GM12878 (cell line): ENCODE measurements around the gene SPARC. TPM values are rescaled to one million over a fixed set of nuclear protein-coding genes. Genes with fewer than 3 reads are reported as not detected.

Source experiments
- ATAC-seq: fragments of 200-7000 bp; cut with Tn5 transposase; 3 replicates; pipeline ENCODE4 v1.9.1; 2020; ENCODE audit warnings: mild to moderate bottlenecking, moderate library complexity
- BruUV-seq: library from RNA; stranded (reverse); fragments of 400-500 nt; replicated peaks from 2 replicates; lab custom pipeline; 2021; lab: Mats Ljungman, UMichigan
- CTCF ChIA-PET: fragments of 300-600 bp; sonication (Branson Sonifier 250); formaldehyde crosslinking; extraction: SDS; loops from one replicate; lab custom pipeline; 2021; ENCODE audit warnings: inconsistent platforms; lab: Yijun Ruan, JAX
- POLR2A ChIA-PET: fragments of 350-600 bp; formaldehyde crosslinking; extraction: SDS; loops from one replicate; lab custom pipeline; 2021; ENCODE audit warnings: inconsistent platforms; lab: Charles Lee
- RAD21 ChIA-PET: fragments of 300-600 bp; sonication (Branson Sonifier 250); formaldehyde crosslinking; loops from one replicate; lab custom pipeline; 2023; ENCODE audit warnings: antibody characterized with exemption; ENCODE audit not compliant: unreplicated experiment; lab: Charles Lee
- SMC1A ChIA-PET: fragments of 300-600 bp; sonication (Branson Sonifier 250); formaldehyde crosslinking; loops from one replicate; lab custom pipeline; 2023; ENCODE audit not compliant: unreplicated experiment, uncharacterized antibody; lab: Charles Lee
- DNase-seq: peaks from one replicate; pipeline ENCODE4 v3.0.0-alpha.2; 2011; ENCODE audit warnings: low read depth, low spot score
- FAIRE-seq: peaks from 3 replicates; lab custom pipeline; 2011; peaks lifted over from hg19 to GRCh38; lab: Jason Lieb, UNC
- H2AFZ ChIP-seq: 2 replicates; pipeline ENCODE4 v1.6.0; 2011; ENCODE audit warnings: low read depth, low read length, control low read depth; ENCODE audit not compliant: control insufficient read depth
- H3K27ac ChIP-seq: 2 replicates; pipeline ENCODE4 v1.5.1; 2011; ENCODE audit warnings: control low read depth; ENCODE audit not compliant: control insufficient read depth, insufficient read depth
- H3K27me3 ChIP-seq, 2 experiments: replicated peaks in 1 of 2; 2 replicates each; pipeline versions ENCODE4 v1.6.0 to v1.6.1; 2011; ENCODE audit warnings: low read length in 1 of 2; ENCODE audit not compliant: control insufficient read depth in 2 of 2, insufficient read depth in 2 of 2
- H3K36me3 ChIP-seq, 2 experiments: 2 replicates each; pipeline ENCODE4 v1.5.1; 2011; ENCODE audit warnings: low read length in 1 of 2; ENCODE audit not compliant: control insufficient read depth in 2 of 2, insufficient read depth in 2 of 2
- H3K4me1 ChIP-seq: 2 replicates; pipeline ENCODE4 v1.6.1; 2011; ENCODE audit warnings: mild to moderate bottlenecking, low read length, moderate library complexity, mixed read lengths; ENCODE audit not compliant: control insufficient read depth, insufficient read depth
- H3K4me2 ChIP-seq: 2 replicates; pipeline ENCODE4 v1.6.0; 2011; ENCODE audit warnings: control low read depth; ENCODE audit not compliant: control insufficient read depth, insufficient read depth
- H3K4me3 ChIP-seq: fragments of 200-600 bp; sonication (generic); 2 replicates; pipeline ENCODE4 v1.5.1; 2016
- H3K79me2 ChIP-seq: 2 replicates; pipeline ENCODE4 v1.6.0; 2011; ENCODE audit warnings: low read length; ENCODE audit not compliant: control insufficient read depth, insufficient read depth
- H3K9ac ChIP-seq: 2 replicates; pipeline ENCODE4 v1.8.0; 2011; ENCODE audit warnings: low read length, control low read depth, mixed read lengths; ENCODE audit not compliant: control insufficient read depth, insufficient read depth
- H3K9me3 ChIP-seq: replicated peaks from 3 replicates; pipeline ENCODE4 v1.5.1; 2011; ENCODE audit warnings: mild to moderate bottlenecking, low read length; ENCODE audit not compliant: control insufficient read depth, insufficient read depth
- H4K20me1 ChIP-seq: 2 replicates; pipeline ENCODE4 v1.6.0; 2011; ENCODE audit not compliant: control insufficient read depth, insufficient read depth
- BACH1 ChIP-seq: fragments of 450-650 bp; IDR thresholded peaks from 2 replicates; pipeline ENCODE4 v1.6.1; 2017; ENCODE audit warnings: mild to moderate bottlenecking, borderline replicate concordance
- BCL11A ChIP-seq: IDR thresholded peaks from 2 replicates; pipeline ENCODE4 v1.6.1; 2011; ENCODE audit warnings: low read depth, low read length
- BMI1 ChIP-seq: fragments of 450-650 bp; IDR thresholded peaks from 2 replicates; pipeline ENCODE4 v1.6.1; 2016; ENCODE audit warnings: mild to moderate bottlenecking, moderate library complexity, borderline replicate concordance
- CBFB ChIP-seq: IDR thresholded peaks from 2 replicates; pipeline ENCODE4 v1.6.1; 2016; ENCODE audit warnings: antibody characterized with exemption, low read depth
- CBX5 ChIP-seq: sonication (generic); IDR thresholded peaks from 2 replicates; pipeline ENCODE4 v1.6.1; 2016; ENCODE audit warnings: low read depth, moderate library complexity, mild to moderate bottlenecking, inconsistent platforms
- FOXM1 ChIP-seq: IDR thresholded peaks from 2 replicates; pipeline ENCODE4 v1.6.1; 2012; ENCODE audit warnings: low read depth, mild to moderate bottlenecking, inconsistent platforms, low read length, moderate library complexity
- HDAC6 ChIP-seq: fragments of 200-600 bp; sonication (generic); IDR thresholded peaks from one replicate; pipeline ENCODE4 v1.8.0; 2017; ENCODE audit warnings: antibody characterized with exemption; ENCODE audit not compliant: unreplicated experiment
- IKZF2 ChIP-seq, 2 experiments: fragments of 450-650 bp; IDR thresholded peaks; 2 replicates each; pipeline ENCODE4 v1.6.1; 2017; ENCODE audit warnings: mild to moderate bottlenecking in 2 of 2, moderate library complexity in 2 of 2
- IRF4 ChIP-seq: IDR thresholded peaks from 2 replicates; pipeline ENCODE4 v1.6.1; 2011; ENCODE audit warnings: low read depth, low read length
- MTA3 ChIP-seq: IDR thresholded peaks from 2 replicates; pipeline ENCODE4 v1.6.1; 2012; ENCODE audit warnings: low read length, inconsistent platforms, borderline replicate concordance
- PAX5 ChIP-seq: IDR thresholded peaks from 2 replicates; pipeline ENCODE4 v1.6.1; 2011; ENCODE audit warnings: low read depth, low read length, borderline replicate concordance
- POLR2A ChIP-seq: IDR thresholded peaks from 2 replicates; pipeline ENCODE4 v1.6.1; 2011; ENCODE audit warnings: low read depth, mild to moderate bottlenecking, low read length
- POLR2AphosphoS5 ChIP-seq: IDR thresholded peaks from 2 replicates; pipeline ENCODE4 v1.6.1; 2011; ENCODE audit warnings: mild to moderate bottlenecking, low read length, inconsistent platforms
- RUNX3 ChIP-seq: IDR thresholded peaks from 2 replicates; pipeline ENCODE4 v1.6.1; 2012; ENCODE audit warnings: low read length, inconsistent platforms
- SPI1 ChIP-seq: IDR thresholded peaks from 2 replicates; pipeline ENCODE4 v1.6.1; 2011; ENCODE audit warnings: low read depth, mild to moderate bottlenecking, low read length, moderate library complexity, borderline replicate concordance; ENCODE audit not compliant: insufficient read depth
- ZNF274 ChIP-seq: IDR thresholded peaks from one replicate; pipeline ENCODE4 v1.8.0; 2011; ENCODE audit not compliant: insufficient read length, insufficient read depth
- WGBS: methylation state at CpG from one replicate; pipeline ENCODE4 v1.1.6; 2016; ENCODE audit warnings: low lambda C conversion rate; ENCODE audit not compliant: insufficient replicate concordance, insufficient coverage; ENCODE audit errors: missing lambda C conversion rate; 5-methylcytosine and 5-hydroxymethylcytosine counted together
- in situ Hi-C: fragments of 300-500 bp; cut with MboI; formaldehyde crosslinking; loops from 9 replicates; pipeline ENCODE4 v1.14.3; 2018; ENCODE audit warnings: mixed read lengths
- intact Hi-C: fragments of 100-400 bp; cut with micrococcal nuclease; formaldehyde crosslinking; loops from one replicate; pipeline ENCODE4 v1.14.2; 2022; ENCODE audit not compliant: unreplicated experiment
- polyA plus RNA-seq, 11 experiments: library from polyadenylated mRNA; depleted of rRNA in 4 of 11; unstranded in 6 of 11; stranded (reverse) in 5 of 11; fragments of >200 nt; fragmentation: Nextera tagmentation in 4 of 11; fragmentation: Illumina TruSeq in 1 of 11; extraction: Ambion mirVana in 4 of 11; extraction: Trizol in 1 of 11; gene quantifications; 1 replicate in 1 of 11; 2 replicates in 10 of 11; pipeline versions ENCODE4 v1.2.1 to v1.2.3, GENCODE V29; 2011 to 2016; ENCODE audit warnings: inconsistent platforms in 2 of 11, missing spikeins in 2 of 11, low read depth in 1 of 11
- total RNA-seq, 4 experiments: library from RNA; depleted of rRNA in 3 of 4; stranded (reverse); fragments of >200 nt in 3 of 4; fragmentation: Illumina TruSeq in 1 of 4; extraction: Trizol in 1 of 4; gene quantifications; 2 replicates each; pipeline versions ENCODE4 v1.2.1 to v1.2.3, GENCODE V29; 2013 to 2021
- TF ChIP-seq, protein P1 (sequence below): fragments of 450-650 bp; IDR thresholded peaks from 2 replicates; pipeline ENCODE4 v1.6.1; 2016; ENCODE audit warnings: mild to moderate bottlenecking

The SPARC gene
- total and polyA plus RNA-seq, 10 of the 15 experiments (the other 5 are each of a cell fraction or from before 2014, with no cell fraction given), result 29.6 to 154 (median 57.0) TPM

DNA sequence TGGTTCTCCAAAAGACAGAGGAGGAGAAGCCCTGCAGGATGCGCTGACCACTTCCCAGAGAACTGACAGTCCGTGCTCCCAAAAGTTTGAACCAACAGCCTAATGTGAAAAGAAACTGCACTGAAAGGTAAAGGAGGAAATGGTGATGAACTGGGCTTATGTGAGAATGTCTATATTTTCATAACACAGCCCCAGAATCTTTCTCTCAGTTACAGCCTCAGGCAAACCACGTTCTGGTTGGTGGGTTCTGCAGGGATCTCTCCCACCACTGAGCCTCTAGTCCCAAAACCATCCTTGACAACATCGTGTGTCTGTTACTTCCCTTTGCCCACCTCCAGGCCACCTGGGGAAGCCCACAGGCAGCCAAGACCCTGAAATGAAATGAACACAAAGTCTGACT is 23.9 kb downstream of the SPARC start:
- Histone ChIP-seq H3K79me2 (no peaks in the 10 kb centered on the region), H3K9me3 (no peaks in the 10 kb centered on the region), H3K36me3 (peaks cover 0 to 7% of the 10 kb centered on the region in 2 experiments; a peak in 1 of 4 replicates), H3K4me1 (peaks cover 42% of the 10 kb centered on the region), H3K9ac (peak overlapping the region; percentile 76), H2AFZ (peak overlapping the region; percentile 22; the same call in 1 of the 2 replicates), H3K4me3 (peak overlapping the region; percentile 23; the same call in 1 of the 2 replicates), H3K27ac (peak overlapping the region; percentile 96), H4K20me1 (no peaks in the 10 kb centered on the region), H3K27me3 (no peaks in the 10 kb centered on the region), H3K4me2 (peak overlapping the region; percentile 75)
- WGBS, result 3% methylated on average over 4 of the region's 4 CpGs
- ChIA-PET RAD21 (interaction anchor here (1.8 to 8.0 kb wide), 6 partner anchors 11 to 108 kb away, joined by 7 to 207 read pairs (median 60); partner anchors contain the start of gene G3BP1), CTCF (interaction anchor here (0.6 to 7.5 kb wide), 10 partner anchors 11 to 497 kb away, joined by 3 to 381 read pairs (median 10); no protein-coding TSS in a partner anchor), POLR2A (interaction anchor here (0.7 to 4.4 kb wide), 6 partner anchors 10 to 211 kb away, joined by 3 to 37 read pairs (median 10); partner anchors contain the start of gene G3BP1), SMC1A (interaction anchor here (0.6 to 12.1 kb wide), 15 partner anchors 9 to 112 kb away, joined by 3 to 256 read pairs (median 4); no protein-coding TSS in a partner anchor)
- TF ChIP-seq POLR2AphosphoS5 (no peak), CBFB (0 out of 2 replicates have a peak, but pooled peaks have one; percentile 19), PAX5 (peak; percentile 87; the same call in 1 of the 2 replicates), BCL11A (0 out of 2 replicates have a peak, but pooled peaks have one; percentile 5), RUNX3 (peak; percentile 61; the same call in 1 of the 2 replicates), IKZF2 (IDR thresholded peaks at IDR 0.05) (peak; percentile 8 to 29; a peak in 3 of 4 replicates), POLR2A (no peak), SPI1 (peak; percentile 65), MTA3 (0 out of 2 replicates have a peak, but pooled peaks have one; percentile 49), ZNF274 (no peak), BACH1 (no peak), FOXM1 (no peak), HDAC6 (no peak), IRF4 (0 out of 2 replicates have a peak, but pooled peaks have one; percentile 17), BMI1 (no peak), CBX5 (0 out of 2 replicates have a peak, but pooled peaks have one; percentile 17)
- TF ChIP-seq, protein P1, sequence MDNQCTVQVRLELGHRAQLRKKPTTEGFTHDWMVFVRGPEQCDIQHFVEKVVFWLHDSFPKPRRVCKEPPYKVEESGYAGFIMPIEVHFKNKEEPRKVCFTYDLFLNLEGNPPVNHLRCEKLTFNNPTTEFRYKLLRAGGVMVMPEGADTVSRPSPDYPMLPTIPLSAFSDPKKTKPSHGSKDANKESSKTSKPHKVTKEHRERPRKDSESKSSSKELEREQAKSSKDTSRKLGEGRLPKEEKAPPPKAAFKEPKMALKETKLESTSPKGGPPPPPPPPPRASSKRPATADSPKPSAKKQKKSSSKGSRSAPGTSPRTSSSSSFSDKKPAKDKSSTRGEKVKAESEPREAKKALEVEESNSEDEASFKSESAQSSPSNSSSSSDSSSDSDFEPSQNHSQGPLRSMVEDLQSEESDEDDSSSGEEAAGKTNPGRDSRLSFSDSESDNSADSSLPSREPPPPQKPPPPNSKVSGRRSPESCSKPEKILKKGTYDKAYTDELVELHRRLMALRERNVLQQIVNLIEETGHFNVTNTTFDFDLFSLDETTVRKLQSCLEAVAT, result no peak
- FAIRE-seq (peak; percentile 89), ATAC-seq (peak; percentile 64), DNase-seq (peak; percentile 77)
- in situ Hi-C loops (loop anchor here (5.0 kb wide), 1 partner anchor 79 kb away; no protein-coding TSS in a partner anchor), intact Hi-C loops (loop anchor here (2.0 to 5.0 kb wide), 3 partner anchors 24 to 48 kb away; partner anchors contain the start of gene SPARC)
- BruUV-seq, result TSS peak; percentile 97
